Astrocyte (in vitro differentiated cells and primary cell): ENCODE data around the gene FAM161B.

Experiments used
- EZH2 ChIP-seq: IDR thresholded peaks from 2 replicates; pipeline ENCODE4 v1.6.1; 2012; ENCODE audit warnings: mild to moderate bottlenecking, low read length, inconsistent platforms; ENCODE audit not compliant: insufficient read depth
- TF ChIP-seq, protein P1 (sequence below): IDR thresholded peaks from 2 replicates; pipeline ENCODE4 v1.5.1; 2011; ENCODE audit warnings: low read depth, mild to moderate bottlenecking, inconsistent platforms, low read length, moderate library complexity; ENCODE audit not compliant: insufficient read depth

DNA sequence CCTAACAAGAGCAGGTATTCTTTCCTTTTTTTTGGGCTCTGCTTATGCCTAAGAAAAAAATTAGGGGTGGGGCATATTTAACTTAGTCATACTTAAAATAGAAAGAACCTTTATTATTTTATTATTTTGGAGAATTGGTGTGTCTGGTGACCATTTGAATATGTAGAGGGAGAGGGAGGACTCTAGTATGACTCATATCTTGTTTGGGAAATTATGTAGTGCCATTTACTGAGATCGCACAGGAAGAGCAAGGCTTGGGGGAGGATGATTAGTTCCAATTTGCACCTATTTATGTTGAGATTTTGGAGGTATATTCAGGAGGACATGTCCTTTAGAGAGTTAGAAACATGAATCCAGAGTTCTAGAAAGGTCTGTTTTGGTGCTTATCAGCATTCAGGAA lies 53.4 kb downstream of the FAM161B start:
- TF ChIP-seq, protein P1, sequence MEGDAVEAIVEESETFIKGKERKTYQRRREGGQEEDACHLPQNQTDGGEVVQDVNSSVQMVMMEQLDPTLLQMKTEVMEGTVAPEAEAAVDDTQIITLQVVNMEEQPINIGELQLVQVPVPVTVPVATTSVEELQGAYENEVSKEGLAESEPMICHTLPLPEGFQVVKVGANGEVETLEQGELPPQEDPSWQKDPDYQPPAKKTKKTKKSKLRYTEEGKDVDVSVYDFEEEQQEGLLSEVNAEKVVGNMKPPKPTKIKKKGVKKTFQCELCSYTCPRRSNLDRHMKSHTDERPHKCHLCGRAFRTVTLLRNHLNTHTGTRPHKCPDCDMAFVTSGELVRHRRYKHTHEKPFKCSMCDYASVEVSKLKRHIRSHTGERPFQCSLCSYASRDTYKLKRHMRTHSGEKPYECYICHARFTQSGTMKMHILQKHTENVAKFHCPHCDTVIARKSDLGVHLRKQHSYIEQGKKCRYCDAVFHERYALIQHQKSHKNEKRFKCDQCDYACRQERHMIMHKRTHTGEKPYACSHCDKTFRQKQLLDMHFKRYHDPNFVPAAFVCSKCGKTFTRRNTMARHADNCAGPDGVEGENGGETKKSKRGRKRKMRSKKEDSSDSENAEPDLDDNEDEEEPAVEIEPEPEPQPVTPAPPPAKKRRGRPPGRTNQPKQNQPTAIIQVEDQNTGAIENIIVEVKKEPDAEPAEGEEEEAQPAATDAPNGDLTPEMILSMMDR: no peak
- TF ChIP-seq EZH2: no peak
